GM18508 (cell line): ENCODE results near the gene PLAAT3.
"Not testable (repeated sequence)": the region's sequence is repeated elsewhere in the genome, so short reads cannot be mapped to it uniquely, and the experiment has no call there.

Source experiments
- ATAC-seq: cut with Tn5 transposase; IDR thresholded peaks from one replicate; pipeline ENCODE4 v1.9.1; 2021; ENCODE audit warnings: moderate number of reproducible peaks; ENCODE audit not compliant: insufficient read depth, unreplicated experiment

Gene PLAAT3

DNA sequence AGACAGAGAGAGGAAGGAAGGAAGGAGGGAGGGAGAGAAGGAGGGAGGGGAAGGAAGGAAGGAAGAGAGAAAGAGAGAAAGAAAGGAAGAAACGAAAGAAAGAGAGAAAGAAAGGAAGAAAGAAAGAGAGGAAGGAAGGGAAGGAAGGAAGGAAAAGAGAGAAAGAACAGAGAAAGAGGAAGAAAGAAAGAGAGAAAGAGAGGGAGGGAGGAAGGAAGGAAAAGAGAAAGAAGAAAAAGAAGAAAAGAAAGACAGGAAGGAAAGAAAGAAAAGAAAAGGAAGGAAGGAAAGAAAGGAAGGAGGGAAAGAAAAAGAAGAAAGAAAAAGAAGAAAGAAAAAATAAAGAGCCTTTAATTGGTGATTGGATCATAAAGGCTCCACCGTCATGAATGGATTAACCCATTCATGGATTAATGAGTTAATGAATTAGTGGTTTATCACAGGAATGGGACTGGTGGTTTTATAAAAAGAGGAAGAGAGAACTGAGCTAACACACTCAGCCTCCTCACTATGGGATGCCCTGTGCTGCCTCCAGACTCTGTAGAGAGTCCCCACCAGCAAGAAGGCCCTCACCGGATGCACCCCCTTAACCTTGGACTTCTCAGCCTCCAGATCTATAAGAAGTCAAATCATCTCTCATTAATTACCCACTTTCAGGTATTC lies 42.1 kb downstream of the PLAAT3 start:
- ATAC-seq, result no peak

GRCh38 chr11:63569570-63569969 lies 44.7 kb downstream of the PLAAT3 start:
- ATAC-seq, result no peak

- ATAC-seq, result peak; percentile 64
These were observed 47.0 kb downstream of the PLAAT3 start for GRCh38 chr11:63567044-63567840.

DNA sequence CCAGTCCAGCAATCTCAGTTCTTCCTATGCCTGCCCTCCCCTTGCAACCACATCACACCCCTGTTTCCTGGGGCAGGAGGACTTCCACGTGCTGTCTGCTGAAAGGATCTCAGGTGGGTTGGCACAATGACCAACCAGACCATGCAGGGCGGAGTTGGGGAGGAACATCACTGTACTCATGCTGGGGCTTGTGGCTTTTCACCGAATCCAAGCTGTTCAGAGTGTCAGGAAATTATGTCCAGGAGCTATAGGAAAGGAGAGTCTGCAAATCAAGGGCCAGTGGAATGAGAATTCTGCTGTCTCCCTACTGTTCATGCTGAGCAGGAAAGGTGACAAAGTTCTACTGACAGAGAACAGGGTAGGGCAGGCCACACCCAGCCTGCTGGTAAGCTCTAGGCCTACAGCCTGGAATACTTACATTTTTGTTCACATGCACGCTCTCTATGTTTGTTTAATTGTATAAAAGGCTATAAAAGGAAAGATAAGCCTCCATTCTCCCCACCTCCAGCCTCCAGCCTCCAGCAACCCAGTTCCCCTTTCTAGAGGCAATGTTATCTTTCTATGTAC lies 49.4 kb downstream of the PLAAT3 start:
- ATAC-seq, result no peak

DNA sequence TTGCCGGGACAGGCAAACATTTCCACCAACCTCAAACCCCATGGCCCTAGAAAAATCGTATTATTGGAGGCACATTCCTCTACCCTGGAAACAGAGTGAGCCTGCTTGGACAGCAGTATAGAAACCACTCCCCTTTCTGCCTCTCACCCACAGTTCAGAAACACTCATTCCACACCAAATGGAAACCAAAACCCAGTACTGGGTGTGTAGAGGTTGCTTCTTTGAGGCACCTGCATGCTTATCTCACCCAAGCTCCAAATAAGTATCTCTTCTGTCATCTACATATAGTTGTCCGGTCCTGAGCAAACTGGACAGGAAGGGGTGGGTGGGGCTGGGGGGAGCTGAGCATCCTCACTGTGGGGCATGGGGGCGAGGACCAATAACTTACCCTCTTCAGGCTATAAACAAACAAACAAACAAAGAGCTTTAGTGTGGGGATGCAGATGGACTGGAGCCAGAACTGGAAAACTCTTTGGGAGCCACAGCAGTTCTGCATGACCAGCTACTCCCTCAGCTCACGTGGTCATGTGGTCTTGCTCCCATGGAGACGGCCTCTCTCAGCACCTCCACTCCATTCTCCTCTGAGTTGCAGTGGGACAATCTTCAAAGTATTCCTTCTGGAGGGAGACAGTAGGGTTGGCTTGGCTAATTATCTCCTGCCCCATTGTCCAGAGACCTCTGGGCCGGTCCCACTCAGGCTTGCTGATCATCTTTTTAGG lies 50.0 kb downstream of the PLAAT3 start:
- peak; percentile 35 for ATAC-seq

DNA sequence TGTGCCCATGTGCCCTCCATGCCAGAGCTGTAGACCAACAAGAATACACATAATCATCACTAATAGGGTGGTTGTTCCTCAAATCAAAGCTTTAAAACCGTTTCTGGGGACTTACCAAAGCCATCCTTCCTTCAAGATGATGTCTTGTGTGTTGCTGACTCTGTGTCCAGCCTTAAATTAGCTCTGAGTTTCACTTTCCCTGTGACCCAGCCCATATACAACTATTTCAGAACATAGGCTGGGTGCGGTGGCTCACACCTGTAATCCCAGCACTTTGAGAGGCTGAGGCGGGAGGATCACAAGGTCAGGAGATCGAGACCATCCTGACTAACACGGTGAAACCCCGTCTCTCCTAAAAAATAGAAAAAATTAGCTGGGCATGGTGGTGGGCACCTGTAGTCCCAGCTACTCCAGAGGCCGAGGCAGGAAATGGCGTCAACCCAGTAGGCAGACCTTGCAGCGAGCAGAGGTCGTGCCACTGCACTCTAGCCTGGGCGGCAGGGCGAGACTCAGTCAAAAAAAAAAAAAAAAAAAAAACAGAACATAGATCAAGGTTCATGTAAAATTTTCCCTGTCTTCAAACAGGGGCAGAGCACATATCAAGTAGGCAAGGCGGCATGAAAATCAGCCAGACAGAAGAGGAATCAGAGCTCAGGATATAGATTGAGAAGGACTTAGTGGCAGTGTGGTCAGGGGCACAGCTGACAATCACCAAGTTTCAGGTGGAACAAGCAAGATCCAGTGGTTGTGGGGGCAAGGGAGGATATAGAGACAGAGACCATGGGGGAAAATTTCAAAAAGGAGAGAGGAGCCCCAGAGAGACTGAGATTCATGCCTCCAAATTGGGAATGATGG lies 50.8 kb downstream of the PLAAT3 start, which contains the start of gene PLAAT2:
PLAAT2 (minus strand) TSS at position 179 of the 855 bp plus-strand sequence; CDS start at position 124, 55 bp downstream.
- no peak for ATAC-seq

GRCh38 chr11:63560506-63561180 lies 53.6 kb downstream of the PLAAT3 start:
- no peak for ATAC-seq

DNA sequence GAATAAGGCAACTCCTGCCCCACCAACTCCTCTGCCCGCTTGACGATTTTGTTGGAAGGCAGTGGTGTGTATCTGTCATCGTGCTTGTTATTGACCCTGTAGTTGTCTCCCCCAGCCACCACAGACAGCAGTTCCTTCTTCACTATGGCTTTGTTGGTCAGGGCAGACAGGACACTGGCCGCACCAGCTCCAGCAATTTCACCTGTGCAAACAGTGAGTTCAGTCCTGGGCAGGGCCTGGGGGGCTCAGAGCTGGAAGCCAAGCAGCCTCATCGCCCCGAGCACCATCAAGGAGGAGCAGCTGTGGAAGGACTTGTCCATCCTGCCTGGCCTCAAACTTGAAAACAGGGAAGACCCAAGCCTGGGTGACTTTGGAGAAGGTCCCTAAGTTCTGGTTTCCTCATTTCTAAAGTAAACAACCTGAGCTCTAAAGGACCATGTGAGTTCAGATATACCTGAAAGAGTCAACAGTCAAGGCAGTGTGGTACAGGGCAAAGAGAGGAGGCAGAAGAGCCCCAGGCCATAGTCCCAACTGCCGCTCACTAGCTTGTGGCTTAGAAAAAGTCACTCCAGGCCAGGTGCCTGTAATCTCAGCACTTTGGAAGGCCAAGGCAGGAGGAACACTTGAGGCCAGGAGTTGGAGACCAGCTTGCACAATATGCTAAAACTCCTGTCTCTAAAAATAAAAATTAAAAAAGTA lies 55.6 kb downstream of the PLAAT3 start:
- ATAC-seq, result no peak

- no peak for ATAC-seq
These were observed 56.7 kb downstream of the PLAAT3 start for GRCh38 chr11:63557570-63557969.

GRCh38 chr11:63556404-63557013 lies 57.7 kb downstream of the PLAAT3 start:
- ATAC-seq, result no peak

DNA sequence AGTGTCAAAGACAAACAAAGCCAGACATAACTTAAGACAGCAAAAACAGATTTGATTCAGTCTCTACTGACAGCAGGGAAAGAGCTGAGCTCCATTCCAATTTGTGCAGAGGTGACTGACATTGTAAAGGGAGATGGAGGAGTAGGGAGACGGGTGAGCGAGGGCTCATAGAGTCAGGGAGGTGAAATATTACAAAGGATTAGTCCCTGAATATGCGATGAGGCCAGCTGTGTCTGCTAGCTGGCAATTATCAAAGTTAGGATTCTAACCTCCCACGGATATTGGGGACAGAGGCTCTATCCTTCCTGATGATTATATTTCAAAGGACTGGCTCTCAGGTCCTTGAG lies 59.4 kb downstream of the PLAAT3 start:
- ATAC-seq, result no peak

DNA sequence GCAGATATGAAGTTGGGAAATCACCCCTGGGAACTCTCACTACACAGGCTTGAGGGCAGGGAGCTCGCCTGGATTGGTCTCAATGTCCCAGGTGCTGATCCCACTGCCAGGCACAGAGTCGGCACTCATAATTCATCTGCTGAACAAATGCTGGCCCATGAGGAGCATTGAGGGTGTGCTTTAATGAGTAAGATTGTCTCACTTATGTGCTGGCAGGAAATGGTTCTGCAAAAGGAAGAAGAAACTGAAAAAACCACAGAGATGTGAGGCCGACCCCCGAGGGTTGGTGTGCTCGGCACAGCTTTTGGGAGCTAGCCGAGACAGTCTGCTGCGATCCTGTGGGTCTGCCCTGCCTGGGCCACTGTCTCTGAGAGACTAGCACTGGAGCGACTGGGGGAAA lies 60.5 kb downstream of the PLAAT3 start:
- no peak for ATAC-seq

DNA sequence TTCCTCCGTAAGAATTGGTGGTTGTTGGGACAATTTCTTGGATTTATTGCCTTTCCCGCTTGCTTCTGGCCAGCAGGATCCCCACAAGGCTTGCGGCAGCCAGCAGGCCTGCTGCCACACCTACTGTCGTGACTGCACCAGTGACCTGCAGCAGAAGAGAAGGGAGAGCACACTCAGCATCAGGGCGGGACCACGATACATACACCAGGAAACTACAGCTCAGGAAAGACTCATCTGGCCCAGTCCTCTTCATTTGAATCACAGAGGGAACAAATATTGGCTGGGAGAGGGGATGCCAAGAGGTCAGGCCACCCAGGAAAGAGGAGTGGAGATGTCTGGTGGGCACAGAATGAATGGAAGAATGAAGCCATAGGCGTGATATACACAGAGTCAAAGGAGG lies 61.3 kb downstream of the PLAAT3 start:
- ATAC-seq, result no peak

DNA sequence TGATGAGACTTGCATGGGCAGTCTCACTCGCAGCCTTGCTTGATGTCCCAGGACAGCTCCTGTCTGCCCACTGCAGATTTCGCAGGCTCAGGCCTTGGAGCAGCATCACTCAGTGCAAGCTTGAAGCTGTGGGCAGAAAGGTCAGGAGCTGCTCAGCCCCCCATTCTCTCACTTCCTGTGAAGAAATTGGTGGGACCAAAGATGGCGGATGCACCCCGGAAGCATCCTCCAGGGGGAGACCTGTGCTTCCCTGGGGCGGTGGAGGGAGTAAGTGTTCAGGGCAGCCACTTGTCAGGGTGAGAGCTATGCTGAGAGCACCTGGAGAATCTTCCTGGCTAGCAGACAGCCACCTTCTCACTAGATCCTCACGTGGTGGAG lies 62.4 kb downstream of the PLAAT3 start:
- ATAC-seq, result no peak

DNA sequence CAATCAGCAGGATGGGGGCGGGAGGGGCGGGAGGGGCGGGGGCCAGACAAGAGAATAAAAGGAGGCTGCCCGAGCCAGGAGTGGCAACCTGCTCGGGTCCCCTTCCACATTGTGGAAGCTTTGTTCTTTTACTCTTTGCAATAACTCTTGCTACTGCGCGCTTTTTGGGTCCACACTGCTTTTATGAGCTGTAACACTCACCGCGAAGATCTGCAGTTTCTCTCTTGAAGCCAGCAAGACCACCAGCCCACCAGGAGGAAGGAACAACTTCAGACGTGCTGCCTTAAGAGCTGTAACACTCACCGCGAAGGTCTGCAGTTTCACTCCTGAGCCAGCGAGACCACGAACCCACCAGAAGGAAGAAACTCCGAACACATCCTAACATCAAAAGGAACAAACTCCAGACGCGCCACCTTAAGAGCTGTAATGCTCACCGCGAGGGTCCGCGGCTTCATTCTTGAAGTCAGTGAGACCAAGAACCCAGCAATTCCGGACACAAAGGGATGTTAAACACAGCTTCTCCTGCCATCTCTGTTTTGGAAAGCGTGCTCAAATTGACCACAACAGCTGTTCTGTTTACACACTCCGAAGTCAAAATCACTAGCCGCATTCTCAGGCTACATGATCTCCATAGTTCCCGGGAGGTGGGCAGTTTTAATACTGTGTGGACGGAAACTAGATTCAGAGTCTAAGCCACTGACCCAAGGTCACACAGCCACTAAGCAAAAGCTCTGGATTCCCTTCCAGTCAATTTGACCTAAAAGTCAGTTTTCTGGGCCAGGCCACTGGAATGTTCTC lies 62.9 kb downstream of the PLAAT3 start:
- no peak for ATAC-seq

GRCh38 chr11:63550156-63550700 lies 64.0 kb downstream of the PLAAT3 start:
- not testable (repeated sequence) for ATAC-seq

GRCh38 chr11:63549411-63549810 lies 64.8 kb downstream of the PLAAT3 start:
- ATAC-seq, result no peak
